Lower leg skin (tissue), 4 donors: Measurements from ENCODE around the gene MED17. TPM values are rescaled to one million over a fixed set of nuclear protein-coding genes. Genes with fewer than 3 reads are reported as not detected.

ENCODE experiments used
- DNase-seq, 2 donors: peaks; one replicate each; pipeline ENCODE4 v3.0.0-alpha.2; 2019; ENCODE audit warnings: low spot score in 2 of 2
- H3K4me3 ChIP-seq: fragments of 200-600 bp; sonication (generic); 2 replicates; pipeline ENCODE4 v1.5.1; 2017; ENCODE audit warnings: mild to moderate bottlenecking, low read depth; ENCODE audit not compliant: poor library complexity, severe bottlenecking
- CTCF ChIP-seq, 3 donors: fragments of 450-650 bp; IDR thresholded peaks; one replicate each; pipeline ENCODE4 v1.5.1; 2016; ENCODE audit warnings: antibody characterized with exemption in 3 of 3, mild to moderate bottlenecking in 3 of 3, moderate library complexity in 2 of 3
- POLR2A ChIP-seq, 2 donors: fragments of 450-650 bp; IDR thresholded peaks; one replicate each; pipeline ENCODE4 v1.6.1; 2016 to 2017; ENCODE audit warnings: antibody characterized with exemption in 2 of 2, mild to moderate bottlenecking in 1 of 2, moderate library complexity in 1 of 2
- WGBS, 2 donors: methylation state at CpG; one replicate each; pipeline ENCODE4 v1.1.5; 2018; 5-methylcytosine and 5-hydroxymethylcytosine counted together
- intact Hi-C: fragments of 100-400 bp; cut with DNase I; formaldehyde crosslinking; loops from one replicate; pipeline ENCODE4 v1.15.0; 2023; ENCODE audit warnings: low total_unique reads
- total RNA-seq, 4 donors: library from RNA; depleted of rRNA; stranded (reverse); fragments of >200 nt; gene quantifications; one replicate each; pipeline ENCODE4 v1.1.0, GENCODE V29; 2016

Gene MED17
- total RNA-seq, 4 donors from 2014 or later: 25.2 to 42.1 (median 35.5) TPM

- intact Hi-C loops: no loop called here
- DNase-seq: no peak
- WGBS, 2 donors: 32 to 33% methylated on average over 4 of the region's 4 CpGs
- no peak overlapping the region for H3K4me3 ChIP-seq
- TF ChIP-seq CTCF (IDR thresholded peaks at IDR 0.05) (no peak), POLR2A (IDR thresholded peaks at IDR 0.05) (no peak)
These were observed 77.7 kb downstream of the MED17 start for GRCh38 chr11:93861808-93862207.

Other genes with a start within 250 kb of the MED17 start
- gene SMCO4, start 240.9 kb upstream of the MED17 start, total RNA-seq: 10 to 100 TPM in 3 of 4 donors, 1 to 10 TPM in 1; 8.2 to 30.4 (median 15.3) TPM
- gene CEP295, start 122.6 kb upstream of the MED17 start, total RNA-seq: 10 to 100 TPM; 10.4 to 24.1 (median 12.4) TPM
- gene TAF1D, start 42.8 kb upstream of the MED17 start, total RNA-seq: 10 to 100 TPM; 45.2 to 92.5 (median 70.0) TPM
- 10 to 100 TPM; 25.3 to 35.7 (median 32.5) TPM for gene C11orf54, start 42.6 kb upstream of the MED17 start, total RNA-seq
- gene VSTM5, start 66.3 kb downstream of the MED17 start, total RNA-seq: under 1 TPM in 2 of 4 donors, not detected in 2; 0.13 to 0.19 TPM
- 1 to 10 TPM in 2 of 4 donors, under 1 TPM in 2; 0.04 to 6.6 (median 0.93) TPM for gene HEPHL1, start 237.1 kb downstream of the MED17 start, total RNA-seq